Esophagus muscularis mucosa (tissue), 4 donors: ENCODE results near the gene FBRS. TPM values are rescaled to one million over a fixed set of nuclear protein-coding genes. Genes with fewer than 3 reads are reported as not detected.

Source experiments
- DNase-seq: peaks from one replicate; pipeline ENCODE4 v3.0.0-alpha.2; 2017; ENCODE audit errors: extremely low spot score
- H3K27ac ChIP-seq, 4 donors: fragments of 200-600 bp; sonication (generic); replicated peaks in 1 of 4; 1 replicate in 3 of 4; 2 replicates in 1 of 4; pipeline ENCODE4 v1.5.1; 2016 to 2019; ENCODE audit warnings: mild to moderate bottlenecking in 1 of 4
- H3K27me3 ChIP-seq, 4 donors: fragments of 200-600 bp; sonication (generic); one replicate each; pipeline versions ENCODE4 v1.5.1 to v1.6.0; 2016 to 2019
- H3K36me3 ChIP-seq, 4 donors: fragments of 200-600 bp; sonication (generic); one replicate each; pipeline ENCODE4 v1.5.1; 2016 to 2019
- H3K4me1 ChIP-seq, 4 donors: fragments of 200-600 bp; sonication (generic); one replicate each; pipeline ENCODE4 v1.5.1; 2016 to 2019
- H3K4me3 ChIP-seq, 4 donors: fragments of 200-600 bp; sonication (generic); 1 replicate in 2 of 4; 2 replicates in 2 of 4; pipeline ENCODE4 v1.5.1; 2016 to 2019; ENCODE audit warnings: mild to moderate bottlenecking in 4 of 4, moderate library complexity in 1 of 4
- H3K9me3 ChIP-seq, 4 donors: fragments of 200-600 bp; sonication (generic); 1 replicate in 3 of 4; 2 replicates in 1 of 4; pipeline ENCODE4 v1.5.1; 2016 to 2019
- CTCF ChIP-seq, 3 experiments: fragments of 200-600 bp in 2 of 3; fragments of 450-650 bp in 1 of 3; sonication (generic) in 2 of 3; IDR thresholded peaks; one replicate each; pipeline ENCODE4 v1.5.1; 2017 to 2019; ENCODE audit warnings: antibody characterized with exemption in 3 of 3, mild to moderate bottlenecking in 2 of 3, moderate library complexity in 1 of 3
- EP300 ChIP-seq: sonication (generic); formaldehyde crosslinking; IDR thresholded peaks from one replicate; pipeline ENCODE4 v1.6.1; 2017; ENCODE audit warnings: antibody characterized with exemption
- POLR2A ChIP-seq: fragments of 450-650 bp; IDR thresholded peaks from one replicate; pipeline ENCODE4 v1.6.1; 2017; ENCODE audit warnings: antibody characterized with exemption, moderate library complexity, mild to moderate bottlenecking, low read depth
- POLR2AphosphoS5 ChIP-seq, 2 donors: sonication (generic); formaldehyde crosslinking; IDR thresholded peaks; one replicate each; pipeline ENCODE4 v1.6.1; 2017; ENCODE audit warnings: antibody characterized with exemption in 2 of 2
- WGBS: methylation state at CpG from one replicate; pipeline ENCODE4 v1.1.5; 2018; 5-methylcytosine and 5-hydroxymethylcytosine counted together
- intact Hi-C: fragments of 100-400 bp; cut with DNase I; formaldehyde crosslinking; loops from one replicate; pipeline ENCODE4 v1.15.1; 2023
- total RNA-seq, 4 donors: library from RNA; depleted of rRNA; stranded (reverse); fragments of >200 nt; gene quantifications; one replicate each; pipeline versions ENCODE4 v1.1.0 to v1.2.1, GENCODE V29; 2016

Gene FBRS
- total RNA-seq, 4 donors from 2014 or later, result 26.2 to 63.4 (median 37.8) TPM

DNA sequence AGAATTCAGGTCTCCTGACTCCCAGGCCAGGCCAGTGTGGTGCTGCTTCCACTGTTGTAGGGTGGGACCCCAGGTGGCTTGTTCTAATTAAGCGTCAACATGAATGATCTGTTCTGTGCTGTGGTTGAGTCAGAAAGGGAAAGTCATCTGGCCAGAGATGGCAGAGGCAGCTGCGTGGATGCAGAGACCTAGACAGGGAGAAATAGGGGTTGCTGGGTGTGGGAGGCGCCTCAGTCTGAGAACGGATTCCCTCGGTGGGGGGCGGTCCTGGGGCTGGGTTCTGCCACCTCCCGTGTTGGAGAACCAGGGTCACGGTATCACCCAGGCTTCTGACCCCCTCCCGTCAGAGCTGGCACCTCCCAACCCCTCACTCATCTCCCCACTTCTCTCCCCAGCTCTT, 5.6 kb downstream of the FBRS start:
- Histone ChIP-seq H3K4me1 (peaks cover 23 to 72% (median 53%) of the 10 kb centered on the region in 4 donors), H3K4me3 (no peak overlapping the region), H3K36me3 (peaks cover 63 to 82% (median 81%) of the 10 kb centered on the region in 4 donors), H3K9me3 (no peaks in the 10 kb centered on the region), H3K27ac (no peak overlapping the region), H3K27me3 (no peaks in the 10 kb centered on the region)
- TF ChIP-seq POLR2AphosphoS5 (IDR thresholded peaks at IDR 0.05), result no peak
- no peak for TF ChIP-seq CTCF (IDR thresholded peaks at IDR 0.05)
- intact Hi-C loops, result loop anchor here (5.0 kb wide), 1 partner anchor 33 kb away; the partner anchor contains the start of gene SRCAP
- no peak for DNase-seq
- WGBS, result 89% methylated on average over 9 of the region's 9 CpGs

DNA sequence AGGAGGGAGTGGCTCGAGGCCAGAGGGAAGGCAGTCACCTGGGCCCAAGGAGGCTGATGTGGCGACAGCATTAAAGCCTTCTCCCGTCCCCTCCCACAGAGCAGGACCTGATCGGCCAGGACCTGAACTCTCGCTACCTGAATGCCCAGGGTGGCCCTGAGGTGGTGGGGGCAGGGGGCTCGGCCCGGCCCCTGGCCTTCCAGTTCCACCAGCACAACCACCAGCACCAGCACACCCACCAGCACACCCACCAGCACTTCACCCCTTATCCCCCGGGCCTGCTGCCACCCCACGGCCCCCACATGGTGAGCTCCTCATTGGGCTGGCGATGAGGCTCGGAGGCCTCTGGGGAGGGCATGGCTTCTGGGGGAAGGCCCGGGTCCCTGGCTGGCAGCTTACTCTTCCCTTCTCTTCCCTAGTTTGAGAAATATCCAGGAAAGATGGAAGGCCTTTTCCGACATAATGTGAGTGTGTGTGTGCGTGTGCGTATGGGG, 6.4 kb downstream of the FBRS start:
- WGBS, result 97% methylated on average over 11 of the region's 15 CpGs
- no peak overlapping the region for H3K27ac ChIP-seq
- H3K36me3 ChIP-seq, result peaks cover 71 to 90% (median 90%) of the 10 kb centered on the region in 4 donors
- H3K27me3 ChIP-seq, result no peaks in the 10 kb centered on the region
- TF ChIP-seq EP300, result no peak
- no peak for TF ChIP-seq CTCF (IDR thresholded peaks at IDR 0.05)
- TF ChIP-seq POLR2A, result no peak
- TF ChIP-seq POLR2AphosphoS5 (IDR thresholded peaks at IDR 0.05), result no peak
- H3K9me3 ChIP-seq, result no peaks in the 10 kb centered on the region
- no peak overlapping the region for H3K4me3 ChIP-seq
- DNase-seq, result no peak
- intact Hi-C loops, result loop anchor here (5.0 kb wide), 1 partner anchor 33 kb away; the partner anchor contains the start of gene SRCAP
- peaks cover 23 to 72% (median 53%) of the 10 kb centered on the region in 4 donors for H3K4me1 ChIP-seq

DNA sequence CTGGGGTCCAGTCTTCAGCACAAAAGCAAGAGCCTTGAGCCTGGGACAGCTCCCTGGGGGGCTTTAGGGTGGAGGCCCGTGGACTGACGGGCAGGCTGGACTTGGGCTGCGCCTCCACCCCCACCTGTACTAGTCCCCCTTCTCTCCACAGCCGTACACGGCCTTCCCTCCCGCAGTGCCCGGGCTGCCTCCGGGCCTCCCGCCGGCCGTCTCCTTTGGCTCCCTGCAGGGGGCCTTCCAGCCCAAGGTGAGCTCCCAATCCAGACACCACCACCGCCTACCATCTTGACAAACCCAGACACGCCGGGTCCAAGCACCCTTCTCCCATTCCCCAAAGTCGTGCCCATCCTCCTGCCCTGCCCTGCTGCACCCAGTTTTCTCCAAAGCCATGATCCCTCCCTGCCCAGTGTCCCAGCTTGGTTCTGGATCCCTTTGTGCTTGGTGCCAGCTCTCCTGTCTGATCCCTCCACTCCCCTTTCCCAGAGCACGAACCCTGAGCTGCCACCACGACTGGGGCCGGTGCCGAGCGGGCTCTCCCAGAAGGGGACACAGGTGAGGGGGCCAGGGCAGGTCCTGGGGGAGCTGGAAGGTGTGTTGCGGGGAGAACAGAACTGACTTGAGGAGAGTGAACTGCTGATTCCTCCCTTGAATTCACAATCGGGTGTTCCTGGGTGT, 7.1 kb downstream of the FBRS start:
- peaks cover 19 to 66% (median 48%) of the 10 kb centered on the region in 4 donors for H3K4me1 ChIP-seq
- peaks cover 78 to 96% (median 96%) of the 10 kb centered on the region in 4 donors for H3K36me3 ChIP-seq
- no peaks in the 10 kb centered on the region for H3K27me3 ChIP-seq
- H3K4me3 ChIP-seq, result no peak overlapping the region
- intact Hi-C loops, result no loop called here
- DNase-seq, result no peak
- no peak overlapping the region for H3K27ac ChIP-seq
- WGBS, result 84% methylated on average over 22 of the region's 22 CpGs
- no peaks in the 10 kb centered on the region for H3K9me3 ChIP-seq
- no peak for TF ChIP-seq EP300
- no peak for TF ChIP-seq POLR2AphosphoS5 (IDR thresholded peaks at IDR 0.05)
- no peak for TF ChIP-seq CTCF (IDR thresholded peaks at IDR 0.05)

DNA sequence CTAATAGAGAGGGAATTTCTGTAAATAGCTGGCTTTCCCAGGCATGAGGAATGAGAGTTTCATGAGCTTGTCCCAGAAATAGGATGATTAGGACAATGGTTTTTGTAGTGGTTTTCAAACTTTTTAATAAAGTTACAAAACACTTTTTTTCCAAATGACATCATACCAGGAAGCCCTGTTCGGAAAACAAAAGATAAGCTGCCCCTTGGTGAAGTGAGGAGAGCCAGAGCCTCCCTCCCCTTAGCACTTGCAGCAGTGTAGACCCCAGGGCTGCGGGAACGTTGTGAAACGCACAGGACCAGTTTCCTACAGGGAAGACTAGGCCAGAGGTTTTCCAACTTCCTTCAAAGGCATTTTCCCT, 7.6 kb downstream of the FBRS start:
- no peaks in the 10 kb centered on the region for H3K27me3 ChIP-seq

More for the DNA sequence above, 7.6 kb downstream of the FBRS start:
- TF ChIP-seq POLR2AphosphoS5 (IDR thresholded peaks at IDR 0.05) (no peak), CTCF (IDR thresholded peaks at IDR 0.05) (no peak)
- intact Hi-C loops, result no loop called here
- Histone ChIP-seq H3K9me3 (no peaks in the 10 kb centered on the region), H3K4me3 (no peak overlapping the region), H3K4me1 (peaks cover 13 to 61% (median 43%) of the 10 kb centered on the region in 4 donors), H3K36me3 (peaks cover 78 to 100% (median 100%) of the 10 kb centered on the region in 4 donors), H3K27ac (no peak overlapping the region)
- DNase-seq, result no peak
- WGBS, result 84% methylated on average over 4 of the region's 4 CpGs
